T47D (cell line): ENCODE data around the gene STX8.

Experiments used
- DNase-seq, 2 experiments: peaks; one replicate each; pipeline versions ENCODE4 v3.0.0 to v3.0.0-alpha.2; 2011 to 2012; ENCODE audit warnings: low read depth in 1 of 2, low spot score in 1 of 2
- JUND ChIP-seq: IDR thresholded peaks from 2 replicates; pipeline ENCODE4 v1.6.1; 2012; ENCODE audit warnings: low read depth
- in situ Hi-C: cut with HindIII; loops from 2 replicates; pipeline ENCODE4 v1.10.0; 2016; ENCODE audit warnings: low sequenced_read_pairs, low pct_unique_long_range_greater_than_20kb

Gene STX8

GRCh38 chr17:9209781-9210370 is 365.7 kb downstream of the STX8 start:
- no peak for TF ChIP-seq JUND
- in situ Hi-C loops = no loop called here
- DNase-seq = no peak

GRCh38 chr17:9209347-9209746 is 366.3 kb downstream of the STX8 start:
- TF ChIP-seq JUND = no peak
- in situ Hi-C loops = no loop called here
- no peak for DNase-seq

- in situ Hi-C loops = no loop called here
- DNase-seq = peak; percentile 50 to 63
- TF ChIP-seq JUND = no peak
These were observed 367.1 kb downstream of the STX8 start for GRCh38 chr17:9208381-9209105.

- no peak for TF ChIP-seq JUND
- DNase-seq = peak in 1 of 2 experiments; percentile 76
- in situ Hi-C loops = no loop called here
These were observed 368.8 kb downstream of the STX8 start for GRCh38 chr17:9206741-9207332.

- no peak for TF ChIP-seq JUND
- in situ Hi-C loops = no loop called here
- no peak for DNase-seq
These were observed 369.3 kb downstream of the STX8 start for GRCh38 chr17:9206410-9206703.

GRCh38 chr17:9205520-9206409 is 369.9 kb downstream of the STX8 start:
- peak in 1 of 2 experiments; percentile 73 for DNase-seq
- in situ Hi-C loops = no loop called here
- no peak for TF ChIP-seq JUND

- TF ChIP-seq JUND = no peak
- no peak for DNase-seq
- in situ Hi-C loops = no loop called here
These were observed 370.8 kb downstream of the STX8 start for GRCh38 chr17:9204637-9205329.

GRCh38 chr17:9203771-9204425 is 371.7 kb downstream of the STX8 start:
- in situ Hi-C loops = no loop called here
- no peak for TF ChIP-seq JUND
- DNase-seq = no peak

- in situ Hi-C loops = no loop called here
- no peak for DNase-seq
- TF ChIP-seq JUND = no peak
These were observed 373.1 kb downstream of the STX8 start for GRCh38 chr17:9202532-9202931.

GRCh38 chr17:9200699-9201359 is 374.8 kb downstream of the STX8 start:
- in situ Hi-C loops = no loop called here
- no peak for DNase-seq
- no peak for TF ChIP-seq JUND
